GM15510 (cell line): ENCODE measurements around the gene CINP.

ENCODE experiments used
- POLR2A ChIP-seq: IDR thresholded peaks from 3 replicates; pipeline ENCODE4 v1.6.1; 2011; ENCODE audit warnings: borderline replicate concordance; ENCODE audit not compliant: insufficient read length; ENCODE audit errors: extremely low read depth

Gene CINP

DNA sequence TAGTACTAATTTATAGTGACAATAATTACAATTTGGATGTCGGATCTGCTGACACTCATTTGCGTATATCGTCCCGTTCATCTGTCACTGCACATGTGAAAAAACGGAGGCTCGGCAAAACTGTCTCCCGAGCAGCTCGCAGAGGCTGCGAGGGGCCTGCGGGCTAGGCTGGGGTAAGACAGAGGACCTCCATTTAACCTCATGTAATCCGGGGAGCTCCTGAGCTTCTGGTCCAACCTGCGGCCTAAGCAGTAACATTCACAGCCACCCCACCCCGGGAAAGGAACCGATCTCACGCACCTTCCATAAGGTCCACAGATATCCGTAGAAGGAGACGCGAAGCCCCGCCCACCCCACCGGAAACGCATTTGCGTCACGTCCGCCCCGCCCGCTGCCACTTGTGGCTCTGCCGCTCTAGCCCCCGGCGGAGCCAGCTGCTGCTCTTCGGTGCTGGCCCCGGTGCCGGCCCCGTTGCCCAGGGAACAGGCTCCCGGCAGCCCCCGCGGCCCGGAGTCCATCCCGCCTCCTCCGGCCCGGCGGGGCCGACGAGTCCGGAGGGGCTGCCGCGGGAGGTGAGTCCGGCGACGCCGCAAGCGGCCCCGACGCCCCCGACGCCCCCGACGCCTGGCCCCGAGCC, at the start of gene CINP, which contains the start of gene TECPR2:
Gene CINP, minus strand, starts transcription at position 346 of the 637 bp plus-strand sequence. Its CDS starts 39 bp downstream, at position 307.
Gene TECPR2, plus strand, starts transcription at position 397 of the 637 bp plus-strand sequence. CDS start 13,781 bp downstream, outside the sequence.
- TF ChIP-seq POLR2A: peak; percentile 80

DNA sequence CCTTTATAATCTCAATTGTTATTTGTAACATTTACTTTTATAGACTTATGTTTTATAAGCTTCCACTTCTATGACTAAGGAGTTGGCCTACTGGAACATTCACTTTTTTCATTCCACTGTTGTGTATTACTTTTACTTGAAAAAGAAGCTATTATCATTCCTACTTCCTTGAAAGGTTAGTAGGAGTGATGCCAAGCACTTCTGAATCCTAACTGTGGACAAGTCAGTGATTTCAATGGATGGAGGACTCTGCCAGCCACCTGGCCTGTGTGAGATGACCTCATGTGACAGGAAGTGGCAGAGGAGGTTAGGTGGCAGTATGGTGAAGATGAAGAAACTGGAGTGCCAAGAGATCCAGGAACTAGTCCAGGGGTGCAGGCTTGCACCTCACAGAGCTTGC, 46.0 kb upstream of the CINP start:
- TF ChIP-seq POLR2A: no peak

DNA sequence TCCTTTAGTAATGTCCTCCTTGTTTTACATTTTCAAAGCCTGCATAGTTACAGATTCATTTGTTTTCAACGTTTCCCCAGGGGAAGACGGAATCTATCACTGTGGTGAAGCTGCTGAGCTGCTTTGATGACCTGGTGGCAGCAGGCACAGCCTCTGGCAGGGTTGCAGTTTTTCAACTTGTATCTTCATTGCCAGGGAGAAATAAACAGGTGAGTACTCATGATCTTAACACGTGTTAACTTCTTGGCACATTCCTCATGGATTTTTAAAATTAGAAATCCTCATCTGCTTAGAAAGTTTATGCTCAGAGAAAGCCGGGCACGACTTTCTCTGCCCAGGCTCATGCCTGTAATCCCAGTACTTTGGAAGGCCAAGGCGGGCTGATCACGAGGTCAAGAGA, 44.6 kb upstream of the CINP start:
- no peak for TF ChIP-seq POLR2A

DNA sequence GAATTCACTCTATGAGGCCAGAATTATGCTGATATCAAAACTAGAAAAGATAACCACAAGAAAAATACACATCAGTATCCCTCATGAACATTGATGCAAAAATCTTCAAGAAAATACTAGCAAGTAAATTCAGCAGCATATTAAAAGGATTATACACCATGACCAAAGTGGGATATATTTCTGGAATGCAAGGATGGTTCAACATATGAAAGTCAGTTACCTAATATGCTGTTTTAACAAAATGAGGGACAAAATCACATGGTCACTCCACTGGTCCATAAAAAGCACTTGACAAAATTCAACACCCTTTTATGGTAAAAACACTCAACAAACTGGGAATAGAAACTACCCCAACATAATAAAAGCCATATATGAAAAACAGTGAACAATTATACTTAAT, 40.3 kb upstream of the CINP start:
- TF ChIP-seq POLR2A: no peak

DNA sequence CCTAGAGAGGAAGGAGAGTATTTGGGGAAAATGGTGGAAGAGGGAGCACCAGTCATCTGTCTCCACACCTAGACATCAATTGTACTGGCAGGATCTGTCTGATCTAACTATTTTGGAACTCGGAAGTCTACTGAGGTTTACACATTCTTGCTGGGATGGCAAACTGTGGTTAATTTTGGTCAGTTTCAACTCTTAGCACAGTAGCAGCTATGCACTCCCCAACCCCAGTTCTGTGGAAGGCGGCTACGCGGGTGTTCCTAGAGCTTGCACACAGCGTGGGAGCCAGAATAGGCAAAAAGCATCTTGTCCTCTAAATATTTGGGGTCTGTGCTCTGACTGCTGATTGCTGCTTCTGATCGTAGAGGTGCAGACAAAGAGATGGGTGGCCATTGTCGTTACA, 33.8 kb upstream of the CINP start:
- TF ChIP-seq POLR2A: no peak

DNA sequence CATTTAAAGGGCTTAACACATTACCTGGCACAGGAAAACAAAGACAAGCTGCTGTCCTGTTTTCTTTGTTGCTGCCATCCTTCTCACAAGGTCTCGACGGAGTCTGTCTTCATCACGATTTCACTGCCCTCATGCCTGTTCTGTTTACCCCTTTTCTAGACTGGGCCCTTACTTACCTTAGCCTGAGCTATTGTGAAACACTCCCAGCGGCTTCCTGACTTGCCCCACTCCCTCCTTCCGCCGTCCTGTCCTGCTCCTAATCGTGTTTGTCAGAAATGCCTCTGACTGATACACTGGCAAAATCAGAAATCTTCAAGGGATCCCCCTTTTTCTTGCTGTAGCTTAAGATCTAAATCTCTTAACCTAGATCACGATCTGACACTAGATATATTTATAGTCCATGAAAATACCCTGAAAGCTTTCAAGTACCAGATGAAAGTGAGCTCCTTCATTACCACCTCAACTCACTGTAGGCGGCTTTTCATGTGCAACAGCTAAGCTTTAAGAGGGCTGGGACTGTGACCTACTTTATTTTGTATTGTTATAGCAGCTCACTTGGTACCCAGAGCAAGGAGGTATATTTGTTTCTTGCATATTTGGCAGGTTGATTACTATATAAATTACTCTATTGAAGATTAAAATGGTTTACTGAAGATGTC, 32.2 kb upstream of the CINP start:
- TF ChIP-seq POLR2A: no peak

DNA sequence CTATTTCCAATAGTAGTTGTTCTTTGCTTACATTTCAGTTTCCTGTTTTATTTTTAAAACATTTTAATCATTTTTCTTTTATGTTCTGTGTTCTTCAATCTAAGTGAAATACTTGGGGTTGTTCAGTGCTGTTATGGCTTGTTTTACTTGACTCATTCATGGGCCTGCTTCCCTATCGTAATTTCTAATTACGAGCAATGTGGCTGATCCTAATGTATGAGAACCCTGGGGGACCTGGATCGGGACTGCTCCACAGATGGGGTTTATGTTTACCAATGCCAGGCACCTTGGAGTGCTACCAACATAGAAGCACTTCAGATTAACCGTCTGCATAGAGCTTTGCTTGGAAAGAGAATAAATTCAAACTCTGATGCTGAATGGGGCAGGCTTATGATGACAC, 29.8 kb upstream of the CINP start:
- TF ChIP-seq POLR2A: no peak

DNA sequence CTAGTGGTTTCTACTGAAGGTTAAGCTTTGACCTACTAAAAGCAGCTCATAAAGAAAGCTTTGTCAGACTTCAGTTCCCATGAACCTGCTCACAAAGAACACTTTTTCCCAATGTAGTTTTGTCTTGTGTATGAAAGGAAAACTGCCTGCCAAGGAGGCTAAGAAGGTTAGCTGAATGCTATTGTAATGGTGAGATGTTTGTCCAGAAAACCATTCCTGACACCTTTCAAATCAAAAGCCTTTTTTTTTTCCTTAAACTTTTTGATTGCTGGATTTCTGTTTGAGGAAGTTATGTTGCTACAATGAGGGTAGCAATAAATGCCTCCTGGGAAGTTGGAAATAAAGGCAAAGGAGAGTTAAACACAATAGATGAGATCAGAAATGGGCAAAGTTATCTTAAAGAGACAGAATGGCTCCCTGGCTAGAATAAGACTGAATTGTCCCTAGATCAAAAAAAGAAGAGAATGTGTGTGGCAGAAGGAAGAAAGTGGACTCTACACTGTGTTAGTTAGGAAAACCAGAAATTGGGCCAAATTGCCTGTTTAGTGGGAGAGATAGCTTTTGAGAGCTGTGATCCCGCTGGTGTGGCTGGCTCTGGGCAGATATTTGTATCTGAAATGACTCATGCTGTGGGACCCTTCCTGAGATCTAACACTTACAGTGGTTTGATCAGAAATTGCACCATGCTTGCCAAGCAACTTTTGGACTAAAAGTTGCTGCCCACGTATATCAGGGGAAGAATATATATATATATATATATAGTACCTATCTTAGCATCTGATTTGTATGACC, 27.6 kb upstream of the CINP start:
- no peak for TF ChIP-seq POLR2A

DNA sequence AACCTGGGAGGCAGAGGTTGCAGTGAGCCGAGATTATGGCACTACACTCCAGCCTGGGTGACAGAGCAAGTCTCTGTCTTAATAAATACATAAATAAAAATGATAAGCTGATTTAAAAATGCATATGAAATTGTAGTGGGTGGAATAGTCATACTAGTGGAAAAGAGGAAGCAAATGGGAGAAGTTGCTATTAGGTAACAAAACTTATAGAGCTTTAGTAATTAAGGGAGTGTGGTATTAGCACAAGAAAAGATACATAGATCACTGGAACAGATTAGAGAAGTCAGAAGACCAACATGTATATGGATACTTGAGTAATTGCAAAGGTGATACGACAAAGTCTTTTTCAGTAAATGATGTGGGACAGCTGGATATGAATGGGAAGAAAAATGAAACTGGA, 26.6 kb upstream of the CINP start:
- TF ChIP-seq POLR2A: no peak

DNA sequence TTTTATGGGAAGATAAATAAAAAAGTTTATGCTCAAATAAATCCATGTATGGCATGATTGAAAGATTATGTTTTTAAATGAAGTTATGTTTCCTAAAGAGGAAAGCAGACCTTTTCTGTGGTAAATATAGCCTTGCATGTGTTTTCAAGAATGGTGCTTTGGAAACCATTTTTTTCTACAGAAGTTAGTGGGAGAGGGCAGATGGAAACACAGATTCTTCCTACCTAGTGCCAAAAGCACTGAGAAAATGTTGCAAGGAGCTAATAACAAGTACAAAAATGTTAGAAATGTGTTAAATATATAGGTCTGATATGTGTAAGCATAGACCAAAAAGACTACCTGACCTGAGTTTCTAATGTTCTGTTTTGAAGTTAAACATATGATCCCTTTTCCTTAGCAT, 24.4 kb upstream of the CINP start:
- TF ChIP-seq POLR2A: no peak

DNA sequence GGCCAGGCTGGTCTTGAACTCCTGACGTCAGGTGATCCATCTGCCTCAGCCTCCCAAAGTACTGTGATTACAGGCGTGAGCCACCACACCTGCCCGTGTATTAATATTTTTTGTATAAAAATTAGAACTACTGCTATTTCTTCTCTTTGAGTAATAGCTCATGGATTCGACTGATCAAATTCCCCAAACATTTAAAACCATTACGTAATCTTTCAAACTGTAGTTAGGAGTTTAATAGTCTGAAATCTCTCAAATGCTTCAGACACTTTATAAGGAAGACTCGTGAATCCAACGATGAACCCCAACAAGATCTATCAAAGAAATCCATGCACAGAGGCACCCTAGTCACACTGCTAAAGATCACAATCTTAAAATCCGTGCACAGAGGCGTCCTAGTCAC, 16.1 kb upstream of the CINP start:
- TF ChIP-seq POLR2A: no peak

DNA sequence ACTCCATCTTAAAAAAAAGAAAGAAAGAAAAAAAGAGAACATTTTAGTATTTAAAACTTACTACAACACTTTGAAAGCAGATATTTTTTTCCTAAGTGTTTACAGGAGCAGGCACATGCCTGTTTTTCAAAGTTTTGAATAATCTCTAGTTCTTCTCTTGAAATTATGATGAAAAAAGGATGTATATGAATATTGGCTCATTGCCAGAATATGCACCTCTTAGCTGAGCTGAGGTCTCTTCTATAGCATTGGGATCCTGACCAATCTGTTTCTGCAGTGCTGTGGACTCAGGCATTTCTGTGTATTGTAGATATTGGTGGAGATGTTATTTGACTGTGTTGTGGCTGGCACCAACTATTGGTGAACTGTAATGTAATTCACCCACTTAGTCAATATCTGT, 15.0 kb upstream of the CINP start:
- no peak for TF ChIP-seq POLR2A

DNA sequence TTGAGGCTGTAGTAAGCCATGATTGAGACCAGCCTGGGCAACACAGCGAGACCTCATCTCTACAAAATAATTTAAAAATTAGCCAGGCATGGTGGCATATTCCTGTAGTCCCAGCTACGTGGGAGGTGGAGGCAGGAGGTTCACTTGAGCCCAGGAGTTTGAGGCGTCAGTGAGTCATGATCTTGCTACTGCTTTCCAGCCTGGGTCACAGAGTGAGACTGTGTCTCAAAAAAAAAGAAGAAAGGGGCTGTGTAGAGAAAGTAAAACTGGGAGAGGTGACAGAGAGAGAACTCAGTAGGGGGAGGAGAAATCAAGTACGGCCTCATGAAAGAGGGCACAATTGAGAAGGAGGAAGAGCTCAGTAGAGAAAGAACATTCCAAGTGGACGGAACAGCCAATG, 12.4 kb upstream of the CINP start:
- no peak for TF ChIP-seq POLR2A

DNA sequence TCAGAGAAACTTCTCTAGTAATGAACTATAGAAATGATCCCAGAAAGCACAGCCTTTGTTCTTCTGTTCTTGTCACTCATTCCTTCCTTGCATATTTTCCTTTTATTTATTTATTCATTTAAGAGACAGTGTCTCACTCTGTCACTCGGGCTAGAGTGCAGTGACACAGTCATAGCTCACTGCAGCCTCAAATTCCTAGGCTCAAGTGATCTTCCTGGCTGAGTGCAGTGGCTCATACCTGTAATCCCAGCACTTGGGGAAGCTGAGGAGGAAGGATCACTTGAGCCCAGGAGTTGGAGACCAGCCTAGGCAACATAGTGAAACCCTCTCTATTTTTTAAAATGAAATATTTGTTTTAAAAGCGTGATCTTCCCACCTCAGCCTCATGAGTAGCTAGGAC, 11.6 kb upstream of the CINP start:
- TF ChIP-seq POLR2A: no peak

DNA sequence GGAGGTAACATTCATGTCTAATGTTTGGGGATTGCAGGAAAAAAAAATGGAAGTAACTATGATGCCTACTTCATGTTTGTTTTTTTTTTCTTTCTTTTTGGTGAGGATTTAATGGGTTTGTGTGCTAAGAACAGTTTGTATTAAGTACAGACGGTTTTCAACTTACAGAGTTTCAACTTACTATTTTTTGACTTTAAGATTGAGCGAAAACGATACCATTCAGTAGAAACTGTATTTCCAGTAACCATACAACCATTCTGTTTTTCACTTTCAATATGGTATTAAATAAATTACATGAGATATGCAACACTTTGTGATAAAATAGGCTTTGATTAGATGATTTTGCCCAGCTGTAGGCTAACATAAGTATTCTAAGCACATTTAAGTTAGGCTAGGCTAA, 10.4 kb upstream of the CINP start:
- TF ChIP-seq POLR2A: no peak

DNA sequence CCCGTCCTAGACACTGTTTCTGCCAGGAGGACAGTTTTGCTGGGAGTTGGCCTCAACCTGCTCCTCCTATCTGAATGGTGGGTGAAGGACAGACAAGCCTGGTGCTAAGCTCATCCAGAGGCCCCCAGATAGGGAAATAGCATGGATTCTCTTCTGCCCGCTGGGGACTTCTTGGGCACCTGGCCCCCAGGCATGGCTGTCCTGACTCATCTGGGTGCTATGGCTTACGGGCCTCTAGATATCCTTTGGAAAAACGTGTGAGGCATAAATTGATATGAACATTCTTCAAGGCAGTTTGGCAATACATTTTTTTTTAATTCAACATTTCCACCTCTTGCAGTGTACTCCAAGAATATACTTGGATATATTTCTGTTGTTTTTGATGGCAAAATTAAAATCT, 8.7 kb upstream of the CINP start:
- TF ChIP-seq POLR2A: no peak

DNA sequence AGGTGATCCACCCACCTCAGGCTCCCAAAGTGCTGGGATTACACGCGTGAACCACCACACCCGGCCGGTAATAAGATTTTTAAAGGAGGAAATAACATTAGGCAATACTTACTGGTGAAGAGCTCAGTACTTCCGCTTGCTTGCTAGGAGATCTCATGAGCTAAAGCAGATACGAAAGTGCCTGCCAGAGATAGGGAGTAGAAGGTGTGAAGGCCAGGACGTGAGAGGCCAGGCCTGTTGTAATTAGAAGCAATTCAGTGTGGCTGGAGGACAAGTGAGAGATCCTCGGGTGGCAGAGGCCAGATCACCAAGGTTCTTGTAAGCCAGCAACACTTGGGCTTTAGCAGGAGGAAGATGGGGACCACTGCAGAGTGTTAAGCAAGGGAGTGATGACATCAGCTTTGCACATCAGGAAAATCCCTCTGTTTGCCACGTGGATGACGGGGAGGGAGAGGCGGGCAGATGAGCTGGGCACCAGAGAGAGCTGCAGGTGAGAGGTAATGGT, 7.7 kb upstream of the CINP start:
- no peak for TF ChIP-seq POLR2A
